Right lobe of liver (tissue), 4 donors: ENCODE results near the gene GSKIP.
A peak's percentile ranks its signal among the peaks of the same experiment; 100 is the strongest.

Experiments used
- CTCF ChIP-seq, 4 donors: fragments of 200-600 bp in 3 of 4; fragments of 450-650 bp in 1 of 4; IDR thresholded peaks; one replicate each; pipeline versions ENCODE4 v1.5.1 to v1.8.0; 2016 to 2022; ENCODE audit warnings: antibody characterized with exemption in 4 of 4, mild to moderate bottlenecking in 2 of 4
- POLR2A ChIP-seq: fragments of 450-650 bp; IDR thresholded peaks from one replicate; pipeline ENCODE4 v1.6.1; 2017; ENCODE audit warnings: antibody characterized with exemption, mild to moderate bottlenecking
- donor health status: DM: no; HTN: no; CAD: no.
- donor health status: DM: no; HTN: no; CAD: no.
- donor health status: DM: no; HTN: yes; CAD: no.

GRCh38 chr14:96424109-96424989 is 61.0 kb downstream of the GSKIP start:
- TF ChIP-seq CTCF (IDR thresholded peaks at IDR 0.05), result peak; percentile 71 to 92 (median 74)
- TF ChIP-seq POLR2A, result no peak
